Tibial artery (tissue), 4 donors: ENCODE results near the gene MYOM1.

Experiments used
- DNase-seq, 2 donors: peaks; one replicate each; pipeline ENCODE4 v3.0.0-alpha.2; 2019
- H3K27ac ChIP-seq, 2 donors: fragments of 200-600 bp; sonication (generic) in 1 of 2; 1 replicate in 1 of 2; 2 replicates in 1 of 2; pipeline ENCODE4 v1.5.1; 2018 to 2019; ENCODE audit warnings: mild to moderate bottlenecking in 1 of 2
- H3K27me3 ChIP-seq, 2 donors: fragments of 200-600 bp; sonication (generic) in 1 of 2; one replicate each; pipeline versions ENCODE4 v1.5.1 to v1.6.0; 2016 to 2019
- H3K36me3 ChIP-seq, 3 donors: fragments of 200-600 bp; sonication (generic) in 2 of 3; one replicate each; pipeline ENCODE4 v1.5.1; 2016 to 2019; ENCODE audit warnings: mild to moderate bottlenecking in 2 of 3
- H3K4me1 ChIP-seq, 4 donors: fragments of 200-600 bp; sonication (generic) in 2 of 4; 1 replicate in 3 of 4; 2 replicates in 1 of 4; pipeline ENCODE4 v1.5.1; 2016 to 2019
- H3K4me3 ChIP-seq, 2 donors: fragments of 200-600 bp; sonication (generic) in 1 of 2; 1 replicate in 1 of 2; 2 replicates in 1 of 2; pipeline ENCODE4 v1.5.1; 2018 to 2019; ENCODE audit warnings: mild to moderate bottlenecking in 2 of 2
- H3K9me3 ChIP-seq, 3 donors: fragments of 200-600 bp; sonication (generic) in 1 of 3; one replicate each; pipeline ENCODE4 v1.5.1; 2016 to 2019
- intact Hi-C: fragments of 100-400 bp; cut with DNase I; formaldehyde crosslinking; loops from one replicate; pipeline ENCODE4 v1.15.0; 2023; ENCODE audit warnings: low total_unique reads
- TF ChIP-seq, protein P1 (sequence below), 2 experiments: fragments of 200-600 bp in 1 of 2; fragments of 450-650 bp in 1 of 2; IDR thresholded peaks; one replicate each; pipeline ENCODE4 v1.5.1; 2017 to 2019; ENCODE audit warnings: antibody characterized with exemption in 2 of 2, mild to moderate bottlenecking in 1 of 2, moderate library complexity in 1 of 2

MYOM1 gene

GRCh38 chr18:3130344-3130743 is 89.4 kb downstream of the MYOM1 start:
- Histone ChIP-seq H3K4me3 (no peak overlapping the region), H3K27ac (no peak overlapping the region), H3K4me1 (peaks cover 0 to 15% (median 0%) of the 10 kb centered on the region in 4 donors), H3K36me3 (peaks cover 28 to 42% (median 28%) of the 10 kb centered on the region in 3 donors), H3K27me3 (no peaks in the 10 kb centered on the region), H3K9me3 (no peaks in the 10 kb centered on the region)
- TF ChIP-seq, protein P1, sequence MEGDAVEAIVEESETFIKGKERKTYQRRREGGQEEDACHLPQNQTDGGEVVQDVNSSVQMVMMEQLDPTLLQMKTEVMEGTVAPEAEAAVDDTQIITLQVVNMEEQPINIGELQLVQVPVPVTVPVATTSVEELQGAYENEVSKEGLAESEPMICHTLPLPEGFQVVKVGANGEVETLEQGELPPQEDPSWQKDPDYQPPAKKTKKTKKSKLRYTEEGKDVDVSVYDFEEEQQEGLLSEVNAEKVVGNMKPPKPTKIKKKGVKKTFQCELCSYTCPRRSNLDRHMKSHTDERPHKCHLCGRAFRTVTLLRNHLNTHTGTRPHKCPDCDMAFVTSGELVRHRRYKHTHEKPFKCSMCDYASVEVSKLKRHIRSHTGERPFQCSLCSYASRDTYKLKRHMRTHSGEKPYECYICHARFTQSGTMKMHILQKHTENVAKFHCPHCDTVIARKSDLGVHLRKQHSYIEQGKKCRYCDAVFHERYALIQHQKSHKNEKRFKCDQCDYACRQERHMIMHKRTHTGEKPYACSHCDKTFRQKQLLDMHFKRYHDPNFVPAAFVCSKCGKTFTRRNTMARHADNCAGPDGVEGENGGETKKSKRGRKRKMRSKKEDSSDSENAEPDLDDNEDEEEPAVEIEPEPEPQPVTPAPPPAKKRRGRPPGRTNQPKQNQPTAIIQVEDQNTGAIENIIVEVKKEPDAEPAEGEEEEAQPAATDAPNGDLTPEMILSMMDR (IDR thresholded peaks at IDR 0.05) = no peak
- no peak for DNase-seq
- intact Hi-C loops = loop anchor here (5.0 kb wide), 1 partner anchor 198 kb away; no protein-coding TSS in a partner anchor

- no peaks in the 10 kb centered on the region for H3K9me3 ChIP-seq
- no peaks in the 10 kb centered on the region for H3K27me3 ChIP-seq
- TF ChIP-seq, protein P1 (IDR thresholded peaks at IDR 0.05) = peak; percentile 75 to 79
- DNase-seq = peak; percentile 83 to 89
- intact Hi-C loops = no loop called here
- peaks cover 0 to 15% (median 0%) of the 10 kb centered on the region in 4 donors for H3K4me1 ChIP-seq
- no peak overlapping the region for H3K4me3 ChIP-seq
- H3K27ac ChIP-seq = no peak overlapping the region
- H3K36me3 ChIP-seq = peaks cover 28 to 45% (median 30%) of the 10 kb centered on the region in 3 donors
Measured at GRCh38 chr18:3129053-3129864, 90.5 kb downstream of the MYOM1 start.

GRCh38 chr18:3126457-3127097 is 93.2 kb downstream of the MYOM1 start:
- H3K9me3 ChIP-seq = no peaks in the 10 kb centered on the region
- TF ChIP-seq, protein P1 (IDR thresholded peaks at IDR 0.05) = no peak
- H3K27ac ChIP-seq = no peak overlapping the region
- peaks cover 0 to 7% (median 0%) of the 10 kb centered on the region in 4 donors for H3K4me1 ChIP-seq
- no peaks in the 10 kb centered on the region for H3K27me3 ChIP-seq
- no peak for DNase-seq
- intact Hi-C loops = no loop called here
- no peak overlapping the region for H3K4me3 ChIP-seq
- peaks cover 23 to 39% (median 25%) of the 10 kb centered on the region in 3 donors for H3K36me3 ChIP-seq

GRCh38 chr18:3124822-3125221 is 94.9 kb downstream of the MYOM1 start:
- intact Hi-C loops = no loop called here
- peaks cover 29 to 33% (median 33%) of the 10 kb centered on the region in 3 donors for H3K36me3 ChIP-seq
- no peaks in the 10 kb centered on the region for H3K9me3 ChIP-seq

GRCh38 chr18:3122851-3123250 is 96.9 kb downstream of the MYOM1 start:
- no peak overlapping the region for H3K4me3 ChIP-seq
- intact Hi-C loops = no loop called here
- no peaks in the 10 kb centered on the region for H3K27me3 ChIP-seq
- DNase-seq = no peak
- H3K36me3 ChIP-seq = peaks cover 43 to 50% (median 49%) of the 10 kb centered on the region in 3 donors
- TF ChIP-seq, protein P1 (IDR thresholded peaks at IDR 0.05) = no peak
- H3K4me1 ChIP-seq = no peaks in the 10 kb centered on the region
- H3K9me3 ChIP-seq = no peaks in the 10 kb centered on the region
- H3K27ac ChIP-seq = no peak overlapping the region

More at GRCh38 chr18:3124822-3125221, 94.9 kb downstream of the MYOM1 start:
- Histone ChIP-seq H3K27ac (no peak overlapping the region), H3K4me3 (no peak overlapping the region), H3K27me3 (no peaks in the 10 kb centered on the region), H3K4me1 (peaks cover 0 to 7% (median 0%) of the 10 kb centered on the region in 4 donors)
- no peak for DNase-seq
- TF ChIP-seq, protein P1 (IDR thresholded peaks at IDR 0.05) = no peak
